ENCODE data around the gene RHOF.

RHOF gene

GRCh38 chr12:121827351-121828099, 34.0 kb upstream of the RHOF start:
- H3K9ac ChIP-seq (ENCODE audit: low read length): no peak overlapping the region
- no peak overlapping the region for H3K4me3 ChIP-seq (ENCODE audit: low read length)
- H3K9me3 ChIP-seq (ENCODE audit: control insufficient read depth, low read length): no peaks in the 10 kb centered on the region
- peaks cover 21% of the 10 kb centered on the region for H3K36me3 ChIP-seq (ENCODE audit: control insufficient read depth, insufficient read depth, low read length)
- H3K27me3 ChIP-seq (ENCODE audit: control insufficient read depth, insufficient read depth, low read length): no peaks in the 10 kb centered on the region
- H3K4me1 ChIP-seq (ENCODE audit: control insufficient read depth, insufficient read depth, low read length): no peaks in the 10 kb centered on the region

GRCh38 chr12:121826318-121827150, 33.0 kb upstream of the RHOF start:
- peaks cover 25% of the 10 kb centered on the region for H3K36me3 ChIP-seq (ENCODE audit: control insufficient read depth, insufficient read depth, low read length)
- no peaks in the 10 kb centered on the region for H3K27me3 ChIP-seq (ENCODE audit: control insufficient read depth, insufficient read depth, low read length)

GRCh38 chr12:121825041-121825523, 31.6 kb upstream of the RHOF start:
- H3K36me3 ChIP-seq (ENCODE audit: control insufficient read depth, insufficient read depth, low read length): peaks cover 25% of the 10 kb centered on the region
- H3K27me3 ChIP-seq (ENCODE audit: control insufficient read depth, insufficient read depth, low read length): no peaks in the 10 kb centered on the region
- H3K4me1 ChIP-seq (ENCODE audit: control insufficient read depth, insufficient read depth, low read length): no peaks in the 10 kb centered on the region
- H3K9me3 ChIP-seq (ENCODE audit: control insufficient read depth, low read length): no peaks in the 10 kb centered on the region
- no peak overlapping the region for H3K9ac ChIP-seq (ENCODE audit: low read length)
- no peak overlapping the region for H3K4me3 ChIP-seq (ENCODE audit: low read length)

More at GRCh38 chr12:121826318-121827150, 33.0 kb upstream of the RHOF start:
- no peaks in the 10 kb centered on the region for H3K9me3 ChIP-seq (ENCODE audit: control insufficient read depth, low read length)
- no peaks in the 10 kb centered on the region for H3K4me1 ChIP-seq (ENCODE audit: control insufficient read depth, insufficient read depth, low read length)
- H3K4me3 ChIP-seq (ENCODE audit: low read length): no peak overlapping the region
- H3K9ac ChIP-seq (ENCODE audit: low read length): no peak overlapping the region

GRCh38 chr12:121823727-121824115, 30.2 kb upstream of the RHOF start:
- peaks cover 25% of the 10 kb centered on the region for H3K36me3 ChIP-seq (ENCODE audit: control insufficient read depth, insufficient read depth, low read length)
- H3K27me3 ChIP-seq (ENCODE audit: control insufficient read depth, insufficient read depth, low read length): no peaks in the 10 kb centered on the region
- no peaks in the 10 kb centered on the region for H3K9me3 ChIP-seq (ENCODE audit: control insufficient read depth, low read length)
- H3K4me3 ChIP-seq (ENCODE audit: low read length): no peak overlapping the region
- no peaks in the 10 kb centered on the region for H3K4me1 ChIP-seq (ENCODE audit: control insufficient read depth, insufficient read depth, low read length)
- no peak overlapping the region for H3K9ac ChIP-seq (ENCODE audit: low read length)

- no peaks in the 10 kb centered on the region for H3K9me3 ChIP-seq (ENCODE audit: control insufficient read depth, low read length)
Observed at GRCh38 chr12:121823101-121823726, 29.7 kb upstream of the RHOF start.

GRCh38 chr12:121822393-121823100, 29.1 kb upstream of the RHOF start:
- H3K4me1 ChIP-seq (ENCODE audit: control insufficient read depth, insufficient read depth, low read length): no peaks in the 10 kb centered on the region
- H3K27me3 ChIP-seq (ENCODE audit: control insufficient read depth, insufficient read depth, low read length): no peaks in the 10 kb centered on the region
- H3K9ac ChIP-seq (ENCODE audit: low read length): no peak overlapping the region
- H3K4me3 ChIP-seq (ENCODE audit: low read length): no peak overlapping the region
- no peaks in the 10 kb centered on the region for H3K9me3 ChIP-seq (ENCODE audit: control insufficient read depth, low read length)
- H3K36me3 ChIP-seq (ENCODE audit: control insufficient read depth, insufficient read depth, low read length): peaks cover 22% of the 10 kb centered on the region

More at GRCh38 chr12:121823101-121823726, 29.7 kb upstream of the RHOF start:
- Histone ChIP-seq H3K9ac (ENCODE audit: low read length) (no peak overlapping the region), H3K27me3 (ENCODE audit: control insufficient read depth, insufficient read depth, low read length) (no peaks in the 10 kb centered on the region), H3K4me1 (ENCODE audit: control insufficient read depth, insufficient read depth, low read length) (no peaks in the 10 kb centered on the region), H3K36me3 (ENCODE audit: control insufficient read depth, insufficient read depth, low read length) (peaks cover 23% of the 10 kb centered on the region), H3K4me3 (ENCODE audit: low read length) (no peak overlapping the region)

GRCh38 chr12:121820056-121820455, 26.6 kb upstream of the RHOF start:
- no peak overlapping the region for H3K4me3 ChIP-seq (ENCODE audit: low read length)
- H3K9me3 ChIP-seq (ENCODE audit: control insufficient read depth, low read length): no peaks in the 10 kb centered on the region
- H3K9ac ChIP-seq (ENCODE audit: low read length): no peak overlapping the region
- H3K4me1 ChIP-seq (ENCODE audit: control insufficient read depth, insufficient read depth, low read length): no peaks in the 10 kb centered on the region
- peaks cover 16% of the 10 kb centered on the region for H3K36me3 ChIP-seq (ENCODE audit: control insufficient read depth, insufficient read depth, low read length)
- no peaks in the 10 kb centered on the region for H3K27me3 ChIP-seq (ENCODE audit: control insufficient read depth, insufficient read depth, low read length)

- Histone ChIP-seq H3K4me3 (ENCODE audit: low read length) (no peak overlapping the region), H3K9me3 (ENCODE audit: control insufficient read depth, low read length) (no peaks in the 10 kb centered on the region), H3K9ac (ENCODE audit: low read length) (no peak overlapping the region), H3K4me1 (ENCODE audit: control insufficient read depth, insufficient read depth, low read length) (no peaks in the 10 kb centered on the region), H3K27me3 (ENCODE audit: control insufficient read depth, insufficient read depth, low read length) (no peaks in the 10 kb centered on the region), H3K36me3 (ENCODE audit: control insufficient read depth, insufficient read depth, low read length) (peaks cover 16% of the 10 kb centered on the region)
Observed at GRCh38 chr12:121819212-121819949, 25.9 kb upstream of the RHOF start.

- H3K36me3 ChIP-seq (ENCODE audit: control insufficient read depth, insufficient read depth, low read length): peaks cover 16% of the 10 kb centered on the region
- H3K4me3 ChIP-seq (ENCODE audit: low read length): no peak overlapping the region
- H3K27me3 ChIP-seq (ENCODE audit: control insufficient read depth, insufficient read depth, low read length): no peaks in the 10 kb centered on the region
- H3K4me1 ChIP-seq (ENCODE audit: control insufficient read depth, insufficient read depth, low read length): peaks cover 11% of the 10 kb centered on the region
- H3K9me3 ChIP-seq (ENCODE audit: control insufficient read depth, low read length): no peaks in the 10 kb centered on the region
- no peak overlapping the region for H3K9ac ChIP-seq (ENCODE audit: low read length)
Observed at GRCh38 chr12:121817648-121818043, 24.2 kb upstream of the RHOF start.

GRCh38 chr12:121816925-121817647, 23.6 kb upstream of the RHOF start:
- Histone ChIP-seq H3K9ac (ENCODE audit: low read length) (no peak overlapping the region), H3K9me3 (ENCODE audit: control insufficient read depth, low read length) (no peaks in the 10 kb centered on the region), H3K36me3 (ENCODE audit: control insufficient read depth, insufficient read depth, low read length) (peaks cover 11% of the 10 kb centered on the region), H3K4me1 (ENCODE audit: control insufficient read depth, insufficient read depth, low read length) (peaks cover 12% of the 10 kb centered on the region), H3K27me3 (ENCODE audit: control insufficient read depth, insufficient read depth, low read length) (no peaks in the 10 kb centered on the region), H3K4me3 (ENCODE audit: low read length) (no peak overlapping the region)
